Adipocyte (in vitro differentiated cells): ENCODE measurements around the gene VNN1.

Experiments used
- DNase-seq: peaks from one replicate; pipeline ENCODE4 v3.0.0-alpha.2; 2015; ENCODE audit warnings: low read depth
- H3K27me3 ChIP-seq: replicated peaks from 2 replicates; pipeline ENCODE4 v1.7.0; 2013; ENCODE audit warnings: mild to moderate bottlenecking, low read length, moderate library complexity; ENCODE audit not compliant: control insufficient read depth, insufficient read depth
- H3K36me3 ChIP-seq: 2 replicates; pipeline ENCODE4 v1.7.0; 2013; ENCODE audit warnings: low read length, mild to moderate bottlenecking, moderate library complexity; ENCODE audit not compliant: control insufficient read depth, insufficient read depth, severe bottlenecking
- H3K4me1 ChIP-seq: 2 replicates; pipeline ENCODE4 v1.7.0; 2013; ENCODE audit warnings: mild to moderate bottlenecking, low read length, moderate library complexity; ENCODE audit not compliant: control insufficient read depth, insufficient read depth
- H3K4me3 ChIP-seq: 2 replicates; pipeline ENCODE4 v1.7.0; 2013; ENCODE audit warnings: mild to moderate bottlenecking, low read length, moderate library complexity
- H3K9ac ChIP-seq: 2 replicates; pipeline ENCODE4 v1.7.0; 2013; ENCODE audit warnings: mild to moderate bottlenecking, low read length, moderate library complexity
- H3K9me3 ChIP-seq: 2 replicates; pipeline ENCODE4 v1.7.0; 2013; ENCODE audit warnings: mild to moderate bottlenecking, low read length, moderate library complexity; ENCODE audit not compliant: control insufficient read depth

The VNN1 gene

DNA sequence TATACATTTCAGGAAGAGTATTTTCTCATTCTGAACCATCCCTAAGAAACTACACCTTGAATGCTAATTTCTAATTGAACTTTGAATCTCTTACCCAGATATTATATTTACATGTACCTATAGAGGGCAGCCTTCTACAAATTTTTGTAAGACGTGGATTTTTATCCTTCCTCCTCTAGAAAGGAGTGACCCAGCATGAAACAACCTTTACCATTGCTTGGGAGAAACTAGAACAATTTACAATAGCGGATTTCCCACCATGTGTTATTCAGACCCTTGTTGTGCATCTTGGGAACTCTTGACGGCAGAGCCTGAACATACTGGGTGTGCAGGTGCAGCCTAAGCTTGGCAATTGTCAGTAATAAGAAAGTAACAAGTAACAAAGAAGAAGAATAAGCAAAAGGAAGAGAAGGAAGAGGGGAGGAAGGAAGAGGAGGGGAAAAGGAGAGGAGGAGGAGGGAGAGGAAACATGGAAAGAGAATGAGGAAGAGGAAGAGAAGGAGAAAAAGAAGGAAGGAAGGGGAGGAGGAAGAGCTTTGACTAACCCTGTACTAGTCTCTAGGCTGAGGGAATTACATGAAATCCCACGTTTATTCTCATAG, 44.1 kb downstream of the VNN1 start:
- Histone ChIP-seq H3K27me3 (no peaks in the 10 kb centered on the region), H3K36me3 (no peaks in the 10 kb centered on the region), H3K4me3 (no peak overlapping the region), H3K9ac (no peak overlapping the region), H3K4me1 (no peaks in the 10 kb centered on the region), H3K9me3 (peaks cover 6% of the 10 kb centered on the region)
- peak; percentile 89 for DNase-seq

DNA sequence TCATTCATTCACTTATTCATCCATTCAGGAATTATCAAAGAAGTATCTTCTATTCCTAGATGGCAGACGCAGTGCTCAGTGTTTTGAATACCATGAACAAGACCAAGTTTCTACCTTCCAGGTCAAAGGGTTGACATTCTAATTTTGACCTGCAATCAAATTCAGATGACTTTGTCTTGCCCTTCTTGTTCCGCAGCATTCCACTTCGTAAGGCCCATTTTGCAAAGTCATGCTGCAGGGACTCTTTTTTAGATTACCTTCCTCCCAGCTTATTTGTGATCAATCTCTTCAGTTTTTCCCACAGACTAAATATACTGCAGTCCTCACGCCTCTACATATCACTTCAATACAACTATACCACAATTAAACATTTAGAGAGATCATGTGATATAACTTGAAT, 47.7 kb downstream of the VNN1 start:
- H3K9me3 ChIP-seq, result peaks cover 11% of the 10 kb centered on the region

DNA sequence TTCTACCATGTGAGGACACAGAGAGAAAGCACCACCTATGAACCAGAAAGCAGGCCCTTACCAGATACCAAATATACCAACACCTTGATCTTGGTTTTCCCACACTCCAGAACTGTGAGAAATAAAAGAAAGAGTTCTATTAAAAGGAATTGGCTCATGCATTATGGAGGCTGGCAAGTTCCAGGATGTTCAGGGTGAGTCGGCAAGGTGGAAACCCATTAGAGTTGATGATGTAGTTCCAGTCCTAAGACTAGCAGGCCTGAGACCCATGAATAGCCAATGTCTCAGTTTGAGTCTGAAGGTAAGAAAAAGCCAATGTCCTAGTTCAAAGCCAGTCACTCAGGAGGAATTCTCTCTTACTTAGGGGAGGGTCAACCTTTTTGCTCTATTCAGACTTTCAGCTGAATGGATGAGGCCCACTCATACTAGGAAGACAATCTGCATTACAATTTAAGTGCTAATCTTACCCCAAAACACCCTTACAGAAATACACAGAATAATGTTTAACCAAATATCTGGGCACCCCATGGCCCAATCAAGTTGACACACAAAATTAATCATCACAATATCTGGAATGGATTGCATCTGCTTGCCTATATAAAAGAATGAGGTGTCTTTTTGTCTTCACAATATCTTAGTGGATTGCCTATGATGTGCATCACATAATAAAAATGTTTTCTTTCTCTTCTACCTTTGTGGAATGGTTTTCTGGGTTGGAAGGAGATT, 49.4 kb downstream of the VNN1 start:
- no peak overlapping the region for H3K4me3 ChIP-seq
- H3K9me3 ChIP-seq, result peaks cover 11% of the 10 kb centered on the region
- no peaks in the 10 kb centered on the region for H3K36me3 ChIP-seq
- H3K9ac ChIP-seq, result no peak overlapping the region
- H3K4me1 ChIP-seq, result no peaks in the 10 kb centered on the region
- DNase-seq, result no peak
- no peaks in the 10 kb centered on the region for H3K27me3 ChIP-seq

More for the DNA sequence above, 47.7 kb downstream of the VNN1 start:
- Histone ChIP-seq H3K4me1 (no peaks in the 10 kb centered on the region), H3K4me3 (no peak overlapping the region), H3K9ac (no peak overlapping the region), H3K27me3 (no peaks in the 10 kb centered on the region), H3K36me3 (no peaks in the 10 kb centered on the region)
- DNase-seq, result no peak

DNA sequence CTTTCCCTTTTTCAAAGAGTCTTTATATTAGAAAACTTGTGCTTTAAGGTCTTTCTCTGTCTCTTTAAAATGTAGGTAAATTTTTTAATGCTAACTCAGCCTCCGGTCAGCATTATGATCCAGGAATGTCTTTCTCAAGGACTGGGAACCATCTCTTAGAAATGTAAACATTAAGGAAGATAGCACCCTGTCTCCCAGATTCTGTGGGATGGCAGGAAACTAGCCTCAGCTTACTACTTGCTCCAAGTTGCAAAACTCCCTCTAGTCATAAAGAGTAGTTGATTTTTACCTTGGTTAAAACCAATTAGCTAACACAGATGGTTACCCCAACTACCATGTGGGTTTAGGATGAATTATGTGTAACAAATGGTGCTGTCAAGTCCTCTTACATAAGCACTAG, 50.2 kb downstream of the VNN1 start:
- Histone ChIP-seq H3K36me3 (no peaks in the 10 kb centered on the region), H3K27me3 (no peaks in the 10 kb centered on the region), H3K9me3 (peaks cover 11% of the 10 kb centered on the region), H3K4me1 (no peaks in the 10 kb centered on the region), H3K4me3 (no peak overlapping the region), H3K9ac (no peak overlapping the region)
- no peak for DNase-seq

DNA sequence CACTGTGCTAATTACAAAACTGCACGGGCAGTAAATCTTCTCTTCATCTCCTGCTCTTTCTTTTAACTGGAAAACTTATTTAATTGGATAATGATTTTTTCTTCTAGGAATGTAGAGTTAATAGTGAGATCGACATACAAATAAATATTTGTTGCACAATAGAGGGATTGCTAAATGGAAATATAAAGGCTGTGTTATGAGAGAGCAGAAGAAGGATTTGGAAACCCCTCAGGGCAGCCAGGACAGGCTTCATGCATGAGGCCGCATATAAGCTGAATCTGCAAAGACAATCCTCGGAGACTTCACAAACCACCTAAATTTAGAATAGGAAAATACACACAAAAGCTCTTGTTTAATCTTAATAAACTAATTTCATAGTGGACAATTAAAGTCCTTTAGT, 51.9 kb downstream of the VNN1 start:
- Histone ChIP-seq H3K9ac (no peak overlapping the region), H3K4me3 (no peak overlapping the region), H3K36me3 (no peaks in the 10 kb centered on the region), H3K4me1 (no peaks in the 10 kb centered on the region), H3K27me3 (no peaks in the 10 kb centered on the region), H3K9me3 (peaks cover 11% of the 10 kb centered on the region)
- no peak for DNase-seq

DNA sequence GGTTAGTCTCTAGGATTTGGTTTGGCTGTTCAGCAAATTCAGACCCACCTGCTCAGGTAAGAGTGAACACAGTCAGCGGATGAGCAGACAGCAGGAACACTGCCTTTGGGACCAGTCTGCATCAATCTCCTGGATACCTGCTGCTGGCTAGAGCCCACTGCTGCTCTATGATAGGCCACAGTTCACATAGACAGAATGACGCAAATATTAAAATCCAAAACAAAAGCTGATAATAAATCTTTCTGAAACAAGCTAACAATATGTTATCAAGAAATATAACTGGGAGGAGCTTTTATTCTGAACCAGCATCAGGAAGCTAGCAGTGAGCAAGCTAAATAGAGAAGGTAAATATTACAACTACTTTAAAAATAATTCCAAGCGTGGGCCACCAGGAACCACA, 54.8 kb downstream of the VNN1 start, which contains the start of gene TAAR1:
TSS of gene TAAR1 (minus strand) at position 101 of the 400 bp plus-strand sequence. CDS start 13,179 bp downstream, outside the sequence.
- Histone ChIP-seq H3K4me3 (no peak within 1 kb of the TSS), H3K9me3 (no peaks in the 10 kb centered on the region), H3K4me1 (no peaks in the 10 kb centered on the region), H3K9ac (no peak within 1 kb of the TSS), H3K36me3 (no peaks in the 10 kb centered on the region), H3K27me3 (no peaks in the 10 kb centered on the region)
- DNase-seq, result no peak

DNA sequence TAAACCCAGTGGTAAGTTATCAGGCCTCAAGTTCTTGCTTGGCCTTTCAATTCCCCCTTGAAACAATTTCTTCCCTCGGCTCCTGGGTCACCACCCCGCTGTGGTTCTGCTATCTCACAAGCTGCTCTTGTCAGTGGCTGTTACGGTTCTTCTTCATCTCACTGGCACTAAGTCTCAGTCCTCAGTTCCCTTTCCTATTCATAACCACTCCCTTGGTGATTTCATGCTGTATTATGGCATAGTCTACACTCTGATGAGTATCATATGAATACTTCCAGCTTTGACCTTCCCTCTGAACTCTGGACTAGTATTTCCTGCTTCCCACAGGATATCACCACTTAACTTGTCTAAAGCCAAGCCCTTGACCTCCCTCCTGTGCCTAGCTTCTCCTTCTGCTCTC, 62.8 kb downstream of the VNN1 start:
- H3K27me3 ChIP-seq, result no peaks in the 10 kb centered on the region
- no peaks in the 10 kb centered on the region for H3K9me3 ChIP-seq
- H3K9ac ChIP-seq, result no peak overlapping the region
- H3K36me3 ChIP-seq, result no peaks in the 10 kb centered on the region
- DNase-seq, result no peak
- peaks cover 6% of the 10 kb centered on the region for H3K4me1 ChIP-seq
- no peak overlapping the region for H3K4me3 ChIP-seq

DNA sequence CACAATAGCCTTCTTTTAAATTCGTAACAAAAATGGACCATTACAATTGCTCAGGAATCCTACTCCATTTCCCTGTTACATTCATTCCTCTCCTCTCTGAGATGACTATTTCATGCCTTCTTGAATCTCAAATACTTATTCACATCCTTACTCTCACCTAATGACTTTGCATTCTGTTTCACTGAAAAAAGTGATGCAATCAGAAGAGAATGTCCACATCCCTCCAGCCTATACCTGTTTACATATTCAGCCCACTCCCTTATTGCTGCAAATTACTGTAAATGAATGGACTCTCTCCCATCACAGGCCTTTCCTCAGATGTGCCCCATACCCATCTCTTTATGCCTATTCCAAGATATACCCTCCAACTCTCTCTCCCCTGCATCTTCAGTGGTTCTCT, 63.4 kb downstream of the VNN1 start:
- Histone ChIP-seq H3K36me3 (no peaks in the 10 kb centered on the region), H3K27me3 (no peaks in the 10 kb centered on the region), H3K9me3 (no peaks in the 10 kb centered on the region), H3K4me1 (peaks cover 6% of the 10 kb centered on the region), H3K4me3 (no peak overlapping the region), H3K9ac (no peak overlapping the region)
- DNase-seq, result no peak

DNA sequence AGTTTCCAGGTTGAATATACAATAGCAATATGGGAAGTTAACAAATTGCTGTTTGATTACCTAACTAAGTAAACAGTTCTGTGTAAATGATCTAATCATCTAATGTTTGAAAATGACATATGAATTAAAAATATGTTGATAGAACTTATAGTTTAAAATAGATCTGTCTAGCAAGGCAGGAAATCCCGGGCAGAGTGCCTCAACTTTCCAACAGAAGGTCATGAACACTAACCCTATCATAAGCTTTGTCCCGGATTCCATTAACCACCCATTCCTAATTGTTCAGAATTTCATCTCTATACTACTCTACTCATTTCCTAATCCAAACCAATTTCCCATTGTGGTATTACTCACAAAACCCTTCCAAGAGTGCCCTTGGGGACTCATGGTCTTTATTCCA, 65.0 kb downstream of the VNN1 start:
- H3K27me3 ChIP-seq, result no peaks in the 10 kb centered on the region
- no peak overlapping the region for H3K9ac ChIP-seq
- no peak for DNase-seq
- H3K36me3 ChIP-seq, result no peaks in the 10 kb centered on the region
- no peaks in the 10 kb centered on the region for H3K9me3 ChIP-seq
- H3K4me3 ChIP-seq, result no peak overlapping the region
- peaks cover 6% of the 10 kb centered on the region for H3K4me1 ChIP-seq

DNA sequence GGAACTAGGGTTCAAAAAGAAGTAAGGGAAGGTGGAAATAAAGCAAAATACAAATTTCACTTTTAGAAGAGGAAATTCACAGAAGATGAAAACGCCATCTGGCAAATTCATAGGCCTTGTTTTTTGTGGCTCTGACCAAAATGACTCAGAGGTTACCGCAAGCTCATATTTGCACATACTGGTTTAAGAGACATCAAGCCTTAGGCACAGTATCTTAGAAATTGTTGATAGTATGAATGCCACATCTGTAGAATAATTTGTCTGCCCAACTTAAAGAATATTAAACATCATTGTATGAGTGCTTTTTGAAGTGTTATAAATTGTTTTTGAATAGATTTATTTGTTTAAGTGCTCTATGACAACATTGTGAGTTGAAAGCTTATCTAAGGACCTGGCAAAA, 65.5 kb downstream of the VNN1 start:
- Histone ChIP-seq H3K4me1 (peaks cover 6% of the 10 kb centered on the region), H3K9ac (no peak overlapping the region), H3K9me3 (no peaks in the 10 kb centered on the region), H3K4me3 (no peak overlapping the region), H3K27me3 (no peaks in the 10 kb centered on the region), H3K36me3 (no peaks in the 10 kb centered on the region)
- DNase-seq, result peak; percentile 19

DNA sequence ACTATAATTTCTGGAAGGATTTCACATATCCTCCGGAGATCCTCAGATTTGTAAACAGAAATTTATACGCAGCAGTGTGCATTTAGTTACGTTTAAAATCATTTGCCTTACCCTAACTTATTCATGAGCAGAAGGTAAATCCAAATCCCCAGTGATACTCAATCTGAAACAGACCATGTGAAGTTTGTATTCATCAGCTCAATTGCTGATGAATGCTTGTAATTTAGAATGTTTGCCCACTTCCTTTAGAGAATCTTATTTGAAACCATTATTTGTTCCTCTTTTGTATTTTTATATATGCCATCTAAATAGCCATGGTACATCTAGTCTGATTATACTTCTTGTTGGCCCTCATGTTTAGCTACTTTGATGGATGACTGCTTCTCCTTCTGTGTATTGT, 70.3 kb downstream of the VNN1 start:
- Histone ChIP-seq H3K9ac (no peak overlapping the region), H3K4me3 (no peak overlapping the region), H3K27me3 (no peaks in the 10 kb centered on the region), H3K4me1 (peaks cover 3% of the 10 kb centered on the region), H3K36me3 (no peaks in the 10 kb centered on the region), H3K9me3 (no peaks in the 10 kb centered on the region)
- no peak for DNase-seq
